ENCODE measurements around the gene RPS6KC1.

The RPS6KC1 gene

DNA sequence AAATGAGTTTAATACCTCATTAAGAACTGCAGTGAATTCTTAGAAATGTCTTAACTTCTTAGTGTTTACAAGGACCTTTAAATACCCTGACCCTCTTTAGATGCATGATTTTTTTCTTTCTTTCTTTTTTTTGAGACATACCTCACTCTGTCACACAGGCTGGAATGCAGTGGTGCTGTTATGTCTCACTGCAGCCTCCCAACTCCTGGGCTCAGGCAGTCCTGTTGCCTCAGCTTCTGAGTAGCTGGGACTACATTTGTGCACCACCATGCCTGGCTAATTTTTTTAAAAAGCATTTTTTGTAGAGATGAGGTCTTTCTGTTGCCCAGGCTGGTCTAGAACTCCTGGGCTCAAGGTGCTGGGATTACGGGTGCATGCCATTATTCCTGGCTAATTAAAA, 191.8 kb downstream of the RPS6KC1 start:
- TF ChIP-seq, protein P1, sequence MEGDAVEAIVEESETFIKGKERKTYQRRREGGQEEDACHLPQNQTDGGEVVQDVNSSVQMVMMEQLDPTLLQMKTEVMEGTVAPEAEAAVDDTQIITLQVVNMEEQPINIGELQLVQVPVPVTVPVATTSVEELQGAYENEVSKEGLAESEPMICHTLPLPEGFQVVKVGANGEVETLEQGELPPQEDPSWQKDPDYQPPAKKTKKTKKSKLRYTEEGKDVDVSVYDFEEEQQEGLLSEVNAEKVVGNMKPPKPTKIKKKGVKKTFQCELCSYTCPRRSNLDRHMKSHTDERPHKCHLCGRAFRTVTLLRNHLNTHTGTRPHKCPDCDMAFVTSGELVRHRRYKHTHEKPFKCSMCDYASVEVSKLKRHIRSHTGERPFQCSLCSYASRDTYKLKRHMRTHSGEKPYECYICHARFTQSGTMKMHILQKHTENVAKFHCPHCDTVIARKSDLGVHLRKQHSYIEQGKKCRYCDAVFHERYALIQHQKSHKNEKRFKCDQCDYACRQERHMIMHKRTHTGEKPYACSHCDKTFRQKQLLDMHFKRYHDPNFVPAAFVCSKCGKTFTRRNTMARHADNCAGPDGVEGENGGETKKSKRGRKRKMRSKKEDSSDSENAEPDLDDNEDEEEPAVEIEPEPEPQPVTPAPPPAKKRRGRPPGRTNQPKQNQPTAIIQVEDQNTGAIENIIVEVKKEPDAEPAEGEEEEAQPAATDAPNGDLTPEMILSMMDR (IDR thresholded peaks at IDR 0.05; ENCODE audit: insufficient read depth, low read depth, low read length, missing control alignments): no peak
- DNase-seq (ENCODE audit: low read depth): no peak
- no peak overlapping the region for H3K4me3 ChIP-seq (ENCODE audit: low read depth, low read length)

DNA sequence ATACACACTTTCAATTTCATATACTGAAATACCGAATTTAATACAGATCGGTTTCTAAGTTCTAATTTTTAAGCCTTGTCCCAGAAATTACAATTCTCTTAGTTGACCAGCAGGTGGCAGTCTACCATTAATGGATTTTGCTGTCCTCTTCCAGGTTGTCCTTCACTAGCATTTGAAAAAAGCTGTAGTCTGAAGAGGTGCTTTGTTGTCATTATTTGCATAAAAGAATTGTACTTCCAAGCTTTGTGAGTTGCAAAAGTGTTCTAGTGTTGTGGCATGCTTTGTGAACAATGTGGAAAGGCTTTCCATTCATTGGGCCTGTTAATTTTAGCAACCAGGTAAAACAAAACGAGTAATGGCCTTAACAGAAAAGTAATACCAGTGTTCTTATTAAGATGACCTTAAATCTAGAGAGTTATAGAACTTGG, 193.6 kb downstream of the RPS6KC1 start:
- TF ChIP-seq, protein P1 (IDR thresholded peaks at IDR 0.05; ENCODE audit: insufficient read depth, low read depth, low read length, missing control alignments): peak; percentile 61
- no peak overlapping the region for H3K4me3 ChIP-seq (ENCODE audit: low read depth, low read length)
- peak; percentile 68 for DNase-seq (ENCODE audit: low read depth)

- TF ChIP-seq, protein P1 (IDR thresholded peaks at IDR 0.05; ENCODE audit: insufficient read depth, low read depth, low read length, missing control alignments): no peak
- no peak for DNase-seq (ENCODE audit: low read depth)
- no peak overlapping the region for H3K4me3 ChIP-seq (ENCODE audit: low read depth, low read length)
Observed at GRCh38 chr1:213245260-213245910, 194.3 kb downstream of the RPS6KC1 start.

DNA sequence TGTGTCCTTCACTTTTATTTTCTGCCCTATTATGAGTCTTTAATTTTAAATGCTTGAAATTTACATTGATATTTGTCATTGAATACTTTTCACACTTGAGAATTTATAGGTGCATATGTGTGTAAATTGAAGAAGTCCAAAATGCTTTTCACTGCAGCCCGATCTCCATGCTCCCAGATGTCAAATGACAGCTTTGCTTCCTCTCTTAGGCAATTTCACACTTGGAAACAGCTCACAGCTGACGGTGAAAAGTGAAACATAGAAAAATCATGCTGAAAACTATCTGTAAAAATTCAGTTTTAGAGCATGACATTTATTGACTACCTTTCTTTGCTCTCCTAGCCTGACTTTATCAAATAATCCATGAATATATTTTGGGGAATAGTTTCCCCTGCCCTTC, 196.0 kb downstream of the RPS6KC1 start:
- H3K4me3 ChIP-seq (ENCODE audit: low read depth, low read length): no peak overlapping the region
- TF ChIP-seq, protein P1 (IDR thresholded peaks at IDR 0.05; ENCODE audit: insufficient read depth, low read depth, low read length, missing control alignments): no peak
- DNase-seq (ENCODE audit: low read depth): no peak

DNA sequence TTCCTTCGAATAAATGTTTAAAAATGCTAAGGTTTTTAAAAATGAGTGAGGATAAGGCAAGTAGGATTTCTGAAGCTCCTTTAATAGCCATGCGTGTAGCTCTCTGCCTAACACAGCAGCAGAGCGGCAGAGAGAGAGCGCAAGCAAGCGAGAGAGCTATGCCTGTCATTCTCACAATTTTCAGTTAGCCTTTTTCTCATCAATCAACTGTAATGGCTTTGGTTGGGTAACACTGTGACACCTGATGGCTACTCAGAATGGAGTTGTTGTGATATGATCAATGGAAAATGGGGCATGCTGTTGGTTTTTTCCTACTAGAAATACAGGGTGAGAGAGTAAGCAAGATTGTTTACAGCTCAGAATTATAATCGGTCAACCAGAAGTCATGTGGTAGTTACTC, 198.4 kb downstream of the RPS6KC1 start:
- H3K4me3 ChIP-seq (ENCODE audit: low read depth, low read length): no peak overlapping the region
- no peak for DNase-seq (ENCODE audit: low read depth)
- TF ChIP-seq, protein P1 (IDR thresholded peaks at IDR 0.05; ENCODE audit: insufficient read depth, low read depth, low read length, missing control alignments): no peak

GRCh38 chr1:213250041-213250440, 199.0 kb downstream of the RPS6KC1 start:
- TF ChIP-seq, protein P1 (IDR thresholded peaks at IDR 0.05; ENCODE audit: insufficient read depth, low read depth, low read length, missing control alignments): no peak

GRCh38 chr1:213250446-213250845, 199.4 kb downstream of the RPS6KC1 start:
- no peak overlapping the region for H3K4me3 ChIP-seq (ENCODE audit: low read depth, low read length)
- no peak for DNase-seq (ENCODE audit: low read depth)
- TF ChIP-seq, protein P1 (IDR thresholded peaks at IDR 0.05; ENCODE audit: insufficient read depth, low read depth, low read length, missing control alignments): no peak

More at GRCh38 chr1:213250041-213250440, 199.0 kb downstream of the RPS6KC1 start:
- H3K4me3 ChIP-seq (ENCODE audit: low read depth, low read length): no peak overlapping the region
- no peak for DNase-seq (ENCODE audit: low read depth)

All from GM12865 (cell line).